DOHH2 (cell line): Measurements from ENCODE around the gene SMIM5.

ENCODE experiments used
- CTCF ChIP-seq: fragments of 200-600 bp; sonication (generic); IDR thresholded peaks from one replicate; pipeline ENCODE4 v1.5.1; 2014; ENCODE audit warnings: antibody characterized with exemption, mild to moderate bottlenecking, low read depth, low read length; ENCODE audit not compliant: poor library complexity, severe bottlenecking
- EZH2phosphoT487 ChIP-seq: fragments of 200-600 bp; sonication (generic); IDR thresholded peaks from 2 replicates; pipeline ENCODE4 v1.6.1; 2017; ENCODE audit warnings: borderline replicate concordance, mild to moderate bottlenecking, antibody characterized with exemption, low read length, moderate library complexity, mixed read lengths

GRCh38 chr17:75647921-75648320 is 14.7 kb downstream of the SMIM5 start:
- no peak for TF ChIP-seq EZH2phosphoT487
- TF ChIP-seq CTCF = no peak
